Activated CD8-positive, alpha-beta T cell treated with anti-CD3 and anti-CD28 coated beads for 36 hours (primary cell): ENCODE measurements around the gene TRAF2. TPM values are rescaled to one million over a fixed set of nuclear protein-coding genes. Genes with fewer than 3 reads are reported as not detected.

Source experiments
- ATAC-seq: fragments of 200-7000 bp; cut with Tn5 transposase; one replicate; pipeline ENCODE4 v1.10.0; 2021; ENCODE audit warnings: mild to moderate bottlenecking, moderate library complexity
- CTCF ChIA-PET: fragments of 350-600 bp; sonication (Branson Sonifier 250); formaldehyde crosslinking; loops from one replicate; lab custom pipeline; 2021; ENCODE audit warnings: antibody characterized with exemption; lab: Charles Lee
- POLR2A ChIA-PET: fragments of 350-600 bp; sonication (Branson Sonifier 250); formaldehyde crosslinking; loops from one replicate; lab custom pipeline; 2021; ENCODE audit warnings: antibody characterized with exemption; lab: Charles Lee
- DNase-seq: peaks from one replicate; pipeline ENCODE4 v3.0.0-alpha.2; 2020
- H3K27ac Mint-ChIP-seq: one replicate; pipeline ENCODE4 v1.8.0; 2021; ENCODE audit warnings: mild to moderate bottlenecking, mixed read lengths
- H3K27me3 Mint-ChIP-seq: one replicate; pipeline ENCODE4 v1.8.0; 2021; ENCODE audit warnings: mixed read lengths
- H3K36me3 Mint-ChIP-seq: one replicate; pipeline ENCODE4 v1.8.0; 2021; ENCODE audit warnings: low read depth, mixed read lengths
- H3K4me1 Mint-ChIP-seq: one replicate; pipeline ENCODE4 v1.8.0; 2021; ENCODE audit warnings: low read depth, mixed read lengths
- H3K4me3 Mint-ChIP-seq: one replicate; pipeline ENCODE4 v1.8.0; 2021; ENCODE audit warnings: mild to moderate bottlenecking, moderate library complexity, mixed read lengths
- H3K9me3 Mint-ChIP-seq: one replicate; pipeline ENCODE4 v1.8.0; 2021; ENCODE audit warnings: mixed read lengths
- intact Hi-C: fragments of 100-400 bp; cut with micrococcal nuclease; formaldehyde crosslinking; loops from one replicate; pipeline ENCODE4 v1.10.0; 2022
- microRNA-seq: library from miRNA; unstranded; fragments of <30 nt; microRNA quantifications from one replicate; pipeline ENCODE4 v1.2.0, GENCODE V29; 2022; ENCODE audit warnings: borderline microRNAs expressed, borderline replicate concordance
- total RNA-seq, 2 experiments: library from RNA; stranded (reverse); gene quantifications; one replicate each; pipeline ENCODE4 v1.2.3, GENCODE V29; 2021
- TF ChIP-seq, protein P1 (sequence below): fragments of 200-600 bp; IDR thresholded peaks from one replicate; pipeline ENCODE4 v1.8.0; 2022; ENCODE audit warnings: antibody characterized with exemption, mild to moderate bottlenecking

TRAF2 gene
- total RNA-seq, 2 experiments from 2014 or later, result 34.8 to 40.5 TPM

DNA sequence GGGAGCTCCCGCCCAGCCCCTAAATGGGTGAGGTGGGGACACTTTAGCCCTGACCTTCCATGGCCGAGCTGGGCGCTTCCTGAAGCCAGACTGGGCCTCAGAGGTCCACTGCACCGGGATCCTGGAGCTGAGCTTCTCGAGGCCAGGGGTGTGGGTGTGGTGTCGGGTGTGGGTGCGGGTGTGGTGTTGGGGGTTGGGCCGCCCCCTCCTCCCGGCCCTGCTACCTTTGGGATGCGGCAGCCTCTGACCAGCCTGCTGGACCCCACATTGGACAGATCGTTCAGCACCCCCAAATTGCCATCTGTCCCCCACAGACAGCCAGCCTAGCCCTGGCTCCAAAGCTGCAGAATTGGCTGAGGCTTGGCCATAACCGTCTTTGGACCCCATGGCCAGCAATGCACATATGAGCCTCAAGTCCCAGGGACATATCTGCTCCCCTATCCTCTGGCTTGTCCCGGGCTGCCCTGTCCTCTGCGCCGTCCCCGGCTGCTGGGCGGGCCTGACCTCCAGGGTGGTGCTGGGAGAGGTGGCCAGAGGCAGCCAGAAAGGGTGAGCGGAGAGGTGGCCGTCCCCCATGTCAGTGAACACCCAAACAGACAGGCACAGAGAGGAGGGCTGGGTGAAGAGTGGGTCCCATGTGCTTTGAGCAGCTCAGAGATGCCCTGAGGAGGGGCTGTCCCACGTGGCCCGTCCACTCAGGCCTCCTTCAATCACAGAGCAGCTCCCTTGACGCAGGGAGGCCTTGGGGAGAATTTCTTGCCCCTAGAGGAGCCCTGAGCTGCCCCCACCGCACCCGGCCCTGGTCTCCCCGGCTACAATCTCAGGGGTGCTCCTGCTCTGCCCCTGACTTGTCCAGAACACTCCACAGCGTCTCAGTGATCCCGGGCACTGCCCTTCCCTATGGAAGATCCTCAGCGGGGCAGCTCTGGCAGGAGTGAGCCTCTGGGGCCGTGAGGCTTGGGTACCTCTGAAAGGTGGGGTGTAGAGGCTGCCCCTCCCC is 87.6 kb downstream of the TRAF2 start:
- Mint-ChIP-seq H3K4me1 (peaks cover 20% of the 10 kb centered on the region), H3K27ac (no peak overlapping the region), H3K27me3 (no peaks in the 10 kb centered on the region), H3K36me3 (no peaks in the 10 kb centered on the region), H3K9me3 (no peaks in the 10 kb centered on the region), H3K4me3 (no peak overlapping the region)
- DNase-seq, result no peak
- ChIA-PET POLR2A (interaction anchor here (1.0 to 2.5 kb wide), 2 partner anchors 8 to 72 kb away, joined by 3 to 10 read pairs; no protein-coding TSS in a partner anchor), CTCF (interaction anchor here (1.1 to 4.5 kb wide), 4 partner anchors 56 to 93 kb away, joined by 5 to 24 read pairs (median 15); no protein-coding TSS in a partner anchor)
- intact Hi-C loops, result no loop called here
- TF ChIP-seq, protein P1, sequence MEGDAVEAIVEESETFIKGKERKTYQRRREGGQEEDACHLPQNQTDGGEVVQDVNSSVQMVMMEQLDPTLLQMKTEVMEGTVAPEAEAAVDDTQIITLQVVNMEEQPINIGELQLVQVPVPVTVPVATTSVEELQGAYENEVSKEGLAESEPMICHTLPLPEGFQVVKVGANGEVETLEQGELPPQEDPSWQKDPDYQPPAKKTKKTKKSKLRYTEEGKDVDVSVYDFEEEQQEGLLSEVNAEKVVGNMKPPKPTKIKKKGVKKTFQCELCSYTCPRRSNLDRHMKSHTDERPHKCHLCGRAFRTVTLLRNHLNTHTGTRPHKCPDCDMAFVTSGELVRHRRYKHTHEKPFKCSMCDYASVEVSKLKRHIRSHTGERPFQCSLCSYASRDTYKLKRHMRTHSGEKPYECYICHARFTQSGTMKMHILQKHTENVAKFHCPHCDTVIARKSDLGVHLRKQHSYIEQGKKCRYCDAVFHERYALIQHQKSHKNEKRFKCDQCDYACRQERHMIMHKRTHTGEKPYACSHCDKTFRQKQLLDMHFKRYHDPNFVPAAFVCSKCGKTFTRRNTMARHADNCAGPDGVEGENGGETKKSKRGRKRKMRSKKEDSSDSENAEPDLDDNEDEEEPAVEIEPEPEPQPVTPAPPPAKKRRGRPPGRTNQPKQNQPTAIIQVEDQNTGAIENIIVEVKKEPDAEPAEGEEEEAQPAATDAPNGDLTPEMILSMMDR, result no peak
- no peak for ATAC-seq

DNA sequence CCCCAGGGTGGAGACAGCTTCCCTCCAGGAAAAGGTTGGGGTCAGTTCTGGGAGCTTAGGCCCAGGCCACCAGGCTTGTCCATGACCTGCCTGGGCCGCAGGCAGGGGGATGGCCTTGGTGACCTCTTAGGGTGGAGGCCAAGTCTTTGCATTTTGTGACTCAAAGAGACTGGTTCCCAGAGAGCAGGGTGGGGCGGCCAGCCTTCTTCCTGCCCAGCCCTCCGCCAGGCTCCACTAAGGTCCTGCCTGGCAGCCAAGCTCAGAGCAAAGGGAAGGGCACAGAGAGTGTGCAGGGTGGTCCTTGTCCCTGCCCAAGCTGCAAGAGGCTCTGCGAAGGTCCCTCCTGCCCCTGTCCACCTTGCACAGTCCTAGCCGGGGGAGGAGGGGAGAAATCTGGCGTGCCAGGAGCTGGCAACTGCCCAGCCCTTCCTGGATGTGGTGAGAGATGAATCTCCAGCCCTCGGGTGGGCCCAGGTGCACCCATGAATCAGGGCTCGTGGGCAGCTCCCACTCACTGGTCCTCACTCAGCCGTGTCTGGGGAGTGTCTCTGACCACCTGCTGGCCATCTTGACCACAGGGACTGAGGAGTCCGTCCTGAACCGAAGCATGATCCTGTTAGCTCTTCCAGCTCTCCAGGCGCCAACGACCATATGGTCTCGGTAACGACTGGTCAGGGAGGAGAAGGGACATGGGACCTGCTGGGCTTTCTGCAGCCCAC is 88.7 kb downstream of the TRAF2 start:
- Mint-ChIP-seq H3K27ac (no peak overlapping the region), H3K4me1 (peaks cover 20% of the 10 kb centered on the region), H3K27me3 (no peaks in the 10 kb centered on the region), H3K9me3 (no peaks in the 10 kb centered on the region), H3K36me3 (no peaks in the 10 kb centered on the region), H3K4me3 (no peak overlapping the region)
- CTCF ChIA-PET, result interaction anchor here (1.0 to 4.5 kb wide), 11 partner anchors 12 to 92 kb away, joined by 3 to 24 read pairs (median 5); no protein-coding TSS in a partner anchor
- TF ChIP-seq, protein P1, result no peak
- POLR2A ChIA-PET, result interaction anchor here (0.6 to 2.5 kb wide), 2 partner anchors 9 to 102 kb away, joined by 4 to 10 read pairs; no protein-coding TSS in a partner anchor
- DNase-seq, result no peak
- no peak for ATAC-seq
- intact Hi-C loops, result no loop called here

DNA sequence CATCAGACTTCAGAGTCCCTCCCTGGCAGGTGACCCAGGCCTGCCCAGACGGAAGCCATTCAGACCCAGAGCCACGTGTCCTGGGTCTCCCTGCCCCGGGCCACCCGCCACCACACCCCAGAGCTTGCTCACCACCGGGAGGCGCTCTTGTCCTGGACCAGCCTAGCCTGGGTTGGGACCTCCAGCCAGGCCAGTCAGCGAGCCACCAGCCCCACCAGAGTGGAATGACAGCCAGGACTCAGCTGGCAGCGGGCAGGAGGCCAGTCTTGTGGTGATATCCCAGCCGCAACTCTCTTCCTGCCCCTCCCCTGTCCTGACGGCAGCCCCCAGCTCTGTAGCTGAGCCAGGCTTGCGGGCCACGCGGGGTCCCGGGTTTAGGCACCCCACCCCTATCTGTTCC is 89.3 kb downstream of the TRAF2 start:
- ChIA-PET POLR2A (interaction anchor here (0.6 to 2.5 kb wide), 2 partner anchors 10 to 103 kb away, joined by 4 to 10 read pairs; no protein-coding TSS in a partner anchor), CTCF (interaction anchor here (1.0 to 4.5 kb wide), 13 partner anchors 10 to 92 kb away, joined by 3 to 24 read pairs (median 5); no protein-coding TSS in a partner anchor)
- peak; percentile 66 for DNase-seq
- intact Hi-C loops, result no loop called here
- peaks cover 20% of the 10 kb centered on the region for H3K4me1 Mint-ChIP-seq
- no peaks in the 10 kb centered on the region for H3K36me3 Mint-ChIP-seq
- TF ChIP-seq, protein P1, result peak; percentile 38
- H3K4me3 Mint-ChIP-seq, result no peak overlapping the region
- H3K27me3 Mint-ChIP-seq, result no peaks in the 10 kb centered on the region
- ATAC-seq, result peak; percentile 26
- no peak overlapping the region for H3K27ac Mint-ChIP-seq
- H3K9me3 Mint-ChIP-seq, result no peaks in the 10 kb centered on the region

Small RNA genes within 50 kb of the gene (microRNA-seq; reads per million reads assigned to microRNA genes)
- gene MIR4479, result 5.4 reads per million, percentile 22 among the genes with 10 or more reads in this experiment

Other genes with a start within 250 kb of the TRAF2 start
- gene EGFL7, start 223.6 kb upstream of the TRAF2 start, total RNA-seq, result 1 to 10 TPM; 1.1 to 1.6 TPM
- 10 to 100 TPM; 11.3 to 11.8 TPM for gene AGPAT2, start 199.1 kb upstream of the TRAF2 start, total RNA-seq
- gene DIPK1B, start 173.9 kb upstream of the TRAF2 start, total RNA-seq, result under 1 TPM in 1 of 2 experiments, not detected in 1; 0.14 TPM
- gene LCN10, start 143.6 kb upstream of the TRAF2 start, total RNA-seq, result 1 to 10 TPM; 2.6 to 3.2 TPM
- not detected for gene LCN6, start 138.0 kb upstream of the TRAF2 start, total RNA-seq
- gene LCN8, start 128.3 kb upstream of the TRAF2 start, total RNA-seq, result not detected
- gene LCN15, start 122.0 kb upstream of the TRAF2 start, total RNA-seq, result not detected
- gene TMEM141, start 95.2 kb upstream of the TRAF2 start, total RNA-seq, result 10 to 100 TPM; 50.6 to 51.1 TPM
- gene CCDC183, start 90.2 kb upstream of the TRAF2 start, total RNA-seq, result under 1 TPM; 0.20 to 0.34 TPM
- gene RABL6, start 78.6 kb upstream of the TRAF2 start, total RNA-seq, result 10 to 100 TPM; 85.6 to 86.6 TPM
- gene AJM1, start 44.0 kb upstream of the TRAF2 start, total RNA-seq, result 1 to 10 TPM; 5.8 to 6.4 TPM
- gene PHPT1, start 37.1 kb upstream of the TRAF2 start, total RNA-seq, result 100 to 1,000 TPM; 123 to 124 TPM
- 10 to 100 TPM; 18.5 to 19.1 TPM for gene MAMDC4, start 34.2 kb upstream of the TRAF2 start, total RNA-seq
- gene EDF1, start 20.2 kb upstream of the TRAF2 start, total RNA-seq, result 100 to 1,000 TPM; 254 to 270 TPM
- 10 to 100 TPM; 53.4 to 54.0 TPM for gene FBXW5, start 58.2 kb downstream of the TRAF2 start, total RNA-seq
- gene C8G, start 58.7 kb downstream of the TRAF2 start, total RNA-seq, result under 1 TPM in 1 of 2 experiments, not detected in 1; 0.83 TPM
- 1 to 10 TPM; 1.3 to 2.1 TPM for gene LCN12, start 65.8 kb downstream of the TRAF2 start, total RNA-seq
- gene PTGDS, start 91.0 kb downstream of the TRAF2 start, total RNA-seq, result not detected
- gene LCNL1, start 96.5 kb downstream of the TRAF2 start, total RNA-seq, result not detected
- 10 to 100 TPM; 60.5 to 61.8 TPM for gene PAXX, start 105.9 kb downstream of the TRAF2 start, total RNA-seq
- not detected for gene CLIC3, start 110.1 kb downstream of the TRAF2 start, total RNA-seq
- gene ABCA2, start 141.7 kb downstream of the TRAF2 start, total RNA-seq, result 10 to 100 TPM; 11.8 to 16.2 TPM
- gene FUT7, start 145.6 kb downstream of the TRAF2 start, total RNA-seq, result under 1 TPM in 1 of 2 experiments, not detected in 1; 0.09 TPM
- gene NPDC1, start 159.7 kb downstream of the TRAF2 start, total RNA-seq, result 10 to 100 TPM; 18.2 to 21.2 TPM
- not detected for gene ENTPD2, start 167.5 kb downstream of the TRAF2 start, total RNA-seq
- 10 to 100 TPM; 13.5 to 13.7 TPM for gene SAPCD2, start 184.0 kb downstream of the TRAF2 start, total RNA-seq
- 10 to 100 TPM; 49.8 to 50.1 TPM for gene UAP1L1, start 191.0 kb downstream of the TRAF2 start, total RNA-seq
- gene MAN1B1, start 200.5 kb downstream of the TRAF2 start, total RNA-seq, result 10 to 100 TPM; 31.1 to 33.2 TPM
- gene DPP7, start 228.2 kb downstream of the TRAF2 start, total RNA-seq, result 100 to 1,000 TPM; 222 to 227 TPM